GM12878 (cell line): Measurements from ENCODE around the gene TASL. TPM values are rescaled to one million over a fixed set of nuclear protein-coding genes. Genes with fewer than 3 reads are reported as not detected.

Experiments used
- ATF3 ChIP-seq: IDR thresholded peaks from 2 replicates; pipeline ENCODE4 v1.6.1; 2011; ENCODE audit warnings: low read depth, mild to moderate bottlenecking, low read length, moderate library complexity, borderline replicate concordance; ENCODE audit errors: extremely low read depth
- CUX1 ChIP-seq: IDR thresholded peaks from 2 replicates; pipeline ENCODE4 v1.6.1; 2012; ENCODE audit warnings: improper control_type of control experiment, low read depth, low read length; ENCODE audit not compliant: insufficient replicate concordance
- ETV6 ChIP-seq, 2 experiments: fragments of 450-650 bp in 1 of 2; IDR thresholded peaks in 1 of 2; conservative IDR thresholded peaks in 1 of 2; 2 replicates each; pipeline ENCODE4 v1.6.1; 2014; ENCODE audit warnings: antibody characterized with exemption in 1 of 2, borderline replicate concordance in 1 of 2, low read depth in 1 of 2, mild to moderate bottlenecking in 1 of 2, moderate library complexity in 1 of 2
- GABPA ChIP-seq: IDR thresholded peaks from 2 replicates; pipeline ENCODE4 v1.6.1; 2014; ENCODE audit warnings: antibody characterized with exemption, low read depth, mild to moderate bottlenecking, inconsistent platforms
- HSF1 ChIP-seq: fragments of 150-350 bp; IDR thresholded peaks from 2 replicates; pipeline ENCODE4 v1.6.1; 2014; ENCODE audit warnings: mild to moderate bottlenecking, low read depth, low read length
- IKZF2 ChIP-seq, 2 experiments: fragments of 450-650 bp; IDR thresholded peaks; 2 replicates each; pipeline ENCODE4 v1.6.1; 2017; ENCODE audit warnings: mild to moderate bottlenecking in 2 of 2, moderate library complexity in 2 of 2
- IRF4 ChIP-seq: IDR thresholded peaks from 2 replicates; pipeline ENCODE4 v1.6.1; 2011; ENCODE audit warnings: low read depth, low read length
- KLF5 ChIP-seq: fragments of 450-650 bp; IDR thresholded peaks from 2 replicates; pipeline ENCODE4 v1.6.1; 2014; ENCODE audit warnings: mild to moderate bottlenecking; ENCODE audit not compliant: partially characterized antibody
- MXI1 ChIP-seq: fragments of 150-350 bp; IDR thresholded peaks from 2 replicates; pipeline ENCODE4 v1.6.1; 2011; ENCODE audit warnings: low read depth, mild to moderate bottlenecking, inconsistent platforms, low read length, improper control_type of control experiment
- NFYB ChIP-seq: IDR thresholded peaks from 2 replicates; pipeline ENCODE4 v1.6.1; 2011; ENCODE audit warnings: low read depth, mild to moderate bottlenecking, low read length, improper control_type of control experiment, moderate library complexity; ENCODE audit not compliant: insufficient read depth
- PML ChIP-seq: IDR thresholded peaks from 2 replicates; pipeline ENCODE4 v1.6.1; 2012; ENCODE audit warnings: low read length, inconsistent platforms
- REST ChIP-seq: IDR thresholded peaks from 2 replicates; pipeline ENCODE4 v1.6.1; 2012; ENCODE audit warnings: mild to moderate bottlenecking, low read depth, low read length
- SKIL ChIP-seq: fragments of 450-650 bp; IDR thresholded peaks from 2 replicates; pipeline ENCODE4 v1.6.1; 2017; ENCODE audit warnings: mild to moderate bottlenecking, low read depth, inconsistent platforms; ENCODE audit not compliant: poor library complexity, severe bottlenecking
- SMAD5 ChIP-seq: IDR thresholded peaks from 2 replicates; pipeline ENCODE4 v1.6.1; 2016; ENCODE audit warnings: antibody characterized with exemption, low read depth
- TCF7 ChIP-seq: IDR thresholded peaks from 2 replicates; pipeline ENCODE4 v1.6.1; 2014; ENCODE audit warnings: antibody characterized with exemption, borderline replicate concordance
- ZSCAN29 ChIP-seq: fragments of 450-650 bp; IDR thresholded peaks from 2 replicates; pipeline ENCODE4 v1.6.1; 2017; ENCODE audit warnings: mild to moderate bottlenecking, moderate library complexity
- polyA plus RNA-seq, 11 experiments: library from polyadenylated mRNA; depleted of rRNA in 4 of 11; unstranded in 6 of 11; stranded (reverse) in 5 of 11; fragments of >200 nt; fragmentation: Nextera tagmentation in 4 of 11; fragmentation: Illumina TruSeq in 1 of 11; extraction: Ambion mirVana in 4 of 11; extraction: Trizol in 1 of 11; gene quantifications; 1 replicate in 1 of 11; 2 replicates in 10 of 11; pipeline versions ENCODE4 v1.2.1 to v1.2.3, GENCODE V29; 2011 to 2016; ENCODE audit warnings: inconsistent platforms in 2 of 11, missing spikeins in 2 of 11, low read depth in 1 of 11
- total RNA-seq, 4 experiments: library from RNA; depleted of rRNA in 3 of 4; stranded (reverse); fragments of >200 nt in 3 of 4; fragmentation: Illumina TruSeq in 1 of 4; extraction: Trizol in 1 of 4; gene quantifications; 2 replicates each; pipeline versions ENCODE4 v1.2.1 to v1.2.3, GENCODE V29; 2013 to 2021

TASL gene
- total and polyA plus RNA-seq, 10 of the 15 experiments (the other 5 are each of a cell fraction or from before 2014, with no cell fraction given), result 12.4 to 107 (median 18.3) TPM

- TF ChIP-seq REST (no peak), ATF3 (no peak), MXI1 (peak; percentile 69; the same call in 1 of the 2 replicates), CUX1 (peak; percentile 57), HSF1 (no peak), PML (no peak; the same call in 1 of the 2 replicates), NFYB (peak; percentile 92), IKZF2 (IDR thresholded peaks at IDR 0.05) (peak; percentile 92 to 96), ZSCAN29 (no peak), ETV6 (conservative IDR thresholded peaks at IDR 0.05 in 1 of 2, IDR thresholded peaks at IDR 0.05 in 1 of 2; ENCODE audit: borderline replicate concordance in 1 of 2, low read depth in 1 of 2) (no peak), SKIL (peak; percentile 88), SMAD5 (peak; percentile 39; the same call in 1 of the 2 replicates), KLF5 (no peak), TCF7 (peak; percentile 89), IRF4 (peak; percentile 76; the same call in 1 of the 2 replicates), GABPA (no peak)
These were observed at the start of gene TASL (continued) for GRCh38 chrX:30577362-30577991.
